ENCODE results near the gene EIF5AL1.

GRCh38 chr10:79563426-79563825, 51.1 kb downstream of the EIF5AL1 start:
- TF ChIP-seq TCF7 (CRISPR knock-in tag; IDR thresholded peaks at IDR 0.05; ENCODE audit: low read depth) (no peak), ZNF671 (CRISPR knock-in tag; IDR thresholded peaks at IDR 0.05) (no peak), NR1H2 (CRISPR knock-in tag; IDR thresholded peaks at IDR 0.05) (no peak), CTCF (IDR thresholded peaks at IDR 0.05) (no peak), PREB (CRISPR knock-in tag; IDR thresholded peaks at IDR 0.05; ENCODE audit: borderline replicate concordance) (no peak), CREB1 (CRISPR knock-in tag; IDR thresholded peaks at IDR 0.05) (no peak), RELA (CRISPR knock-in tag; IDR thresholded peaks at IDR 0.05; ENCODE audit: borderline replicate concordance) (no peak), ARID4B (CRISPR knock-in tag; IDR thresholded peaks at IDR 0.05; ENCODE audit: borderline replicate concordance) (no peak), NR2C2 (CRISPR knock-in tag; IDR thresholded peaks at IDR 0.05) (no peak)
- TF ChIP-seq, protein P1, sequence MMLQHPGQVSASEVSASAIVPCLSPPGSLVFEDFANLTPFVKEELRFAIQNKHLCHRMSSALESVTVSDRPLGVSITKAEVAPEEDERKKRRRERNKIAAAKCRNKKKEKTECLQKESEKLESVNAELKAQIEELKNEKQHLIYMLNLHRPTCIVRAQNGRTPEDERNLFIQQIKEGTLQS (CRISPR knock-in tag; conservative IDR thresholded peaks at IDR 0.05), result no peak
- TF ChIP-seq, protein P2, sequence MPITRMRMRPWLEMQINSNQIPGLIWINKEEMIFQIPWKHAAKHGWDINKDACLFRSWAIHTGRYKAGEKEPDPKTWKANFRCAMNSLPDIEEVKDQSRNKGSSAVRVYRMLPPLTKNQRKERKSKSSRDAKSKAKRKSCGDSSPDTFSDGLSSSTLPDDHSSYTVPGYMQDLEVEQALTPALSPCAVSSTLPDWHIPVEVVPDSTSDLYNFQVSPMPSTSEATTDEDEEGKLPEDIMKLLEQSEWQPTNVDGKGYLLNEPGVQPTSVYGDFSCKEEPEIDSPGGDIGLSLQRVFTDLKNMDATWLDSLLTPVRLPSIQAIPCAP (CRISPR knock-in tag; IDR thresholded peaks at IDR 0.05), result no peak
- TF ChIP-seq, protein P3, sequence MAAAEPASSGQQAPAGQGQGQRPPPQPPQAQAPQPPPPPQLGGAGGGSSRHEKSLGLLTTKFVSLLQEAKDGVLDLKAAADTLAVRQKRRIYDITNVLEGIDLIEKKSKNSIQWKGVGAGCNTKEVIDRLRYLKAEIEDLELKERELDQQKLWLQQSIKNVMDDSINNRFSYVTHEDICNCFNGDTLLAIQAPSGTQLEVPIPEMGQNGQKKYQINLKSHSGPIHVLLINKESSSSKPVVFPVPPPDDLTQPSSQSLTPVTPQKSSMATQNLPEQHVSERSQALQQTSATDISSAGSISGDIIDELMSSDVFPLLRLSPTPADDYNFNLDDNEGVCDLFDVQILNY (CRISPR knock-in tag; IDR thresholded peaks at IDR 0.05), result no peak
- TF ChIP-seq, protein P4, sequence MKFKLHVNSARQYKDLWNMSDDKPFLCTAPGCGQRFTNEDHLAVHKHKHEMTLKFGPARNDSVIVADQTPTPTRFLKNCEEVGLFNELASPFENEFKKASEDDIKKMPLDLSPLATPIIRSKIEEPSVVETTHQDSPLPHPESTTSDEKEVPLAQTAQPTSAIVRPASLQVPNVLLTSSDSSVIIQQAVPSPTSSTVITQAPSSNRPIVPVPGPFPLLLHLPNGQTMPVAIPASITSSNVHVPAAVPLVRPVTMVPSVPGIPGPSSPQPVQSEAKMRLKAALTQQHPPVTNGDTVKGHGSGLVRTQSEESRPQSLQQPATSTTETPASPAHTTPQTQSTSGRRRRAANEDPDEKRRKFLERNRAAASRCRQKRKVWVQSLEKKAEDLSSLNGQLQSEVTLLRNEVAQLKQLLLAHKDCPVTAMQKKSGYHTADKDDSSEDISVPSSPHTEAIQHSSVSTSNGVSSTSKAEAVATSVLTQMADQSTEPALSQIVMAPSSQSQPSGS (CRISPR knock-in tag; IDR thresholded peaks at IDR 0.05; ENCODE audit: borderline replicate concordance, low read depth), result no peak

Measured in WTC11 (cell line).